ENCODE results near the gene ZNF385B.

- TF ChIP-seq POLR2A (IDR thresholded peaks at IDR 0.05) (no peak), CTCF (IDR thresholded peaks at IDR 0.05) (no peak)
Observed at GRCh38 chr2:179572544-179572943, 288.9 kb downstream of the ZNF385B start.

All from ovary (tissue), 3 donors.